NK-92 (cell line): ENCODE data around the gene SCAF11.
"Not testable (repeated sequence)": the region's sequence is repeated elsewhere in the genome, so short reads cannot be mapped to it uniquely, and the experiment has no call there.

Source experiments
- DNase-seq: peaks from one replicate; lab custom pipeline; 2025; ENCODE audit not compliant: unreplicated experiment; lab: John Stamatoyannopoulos, UW

Gene SCAF11, protein sequence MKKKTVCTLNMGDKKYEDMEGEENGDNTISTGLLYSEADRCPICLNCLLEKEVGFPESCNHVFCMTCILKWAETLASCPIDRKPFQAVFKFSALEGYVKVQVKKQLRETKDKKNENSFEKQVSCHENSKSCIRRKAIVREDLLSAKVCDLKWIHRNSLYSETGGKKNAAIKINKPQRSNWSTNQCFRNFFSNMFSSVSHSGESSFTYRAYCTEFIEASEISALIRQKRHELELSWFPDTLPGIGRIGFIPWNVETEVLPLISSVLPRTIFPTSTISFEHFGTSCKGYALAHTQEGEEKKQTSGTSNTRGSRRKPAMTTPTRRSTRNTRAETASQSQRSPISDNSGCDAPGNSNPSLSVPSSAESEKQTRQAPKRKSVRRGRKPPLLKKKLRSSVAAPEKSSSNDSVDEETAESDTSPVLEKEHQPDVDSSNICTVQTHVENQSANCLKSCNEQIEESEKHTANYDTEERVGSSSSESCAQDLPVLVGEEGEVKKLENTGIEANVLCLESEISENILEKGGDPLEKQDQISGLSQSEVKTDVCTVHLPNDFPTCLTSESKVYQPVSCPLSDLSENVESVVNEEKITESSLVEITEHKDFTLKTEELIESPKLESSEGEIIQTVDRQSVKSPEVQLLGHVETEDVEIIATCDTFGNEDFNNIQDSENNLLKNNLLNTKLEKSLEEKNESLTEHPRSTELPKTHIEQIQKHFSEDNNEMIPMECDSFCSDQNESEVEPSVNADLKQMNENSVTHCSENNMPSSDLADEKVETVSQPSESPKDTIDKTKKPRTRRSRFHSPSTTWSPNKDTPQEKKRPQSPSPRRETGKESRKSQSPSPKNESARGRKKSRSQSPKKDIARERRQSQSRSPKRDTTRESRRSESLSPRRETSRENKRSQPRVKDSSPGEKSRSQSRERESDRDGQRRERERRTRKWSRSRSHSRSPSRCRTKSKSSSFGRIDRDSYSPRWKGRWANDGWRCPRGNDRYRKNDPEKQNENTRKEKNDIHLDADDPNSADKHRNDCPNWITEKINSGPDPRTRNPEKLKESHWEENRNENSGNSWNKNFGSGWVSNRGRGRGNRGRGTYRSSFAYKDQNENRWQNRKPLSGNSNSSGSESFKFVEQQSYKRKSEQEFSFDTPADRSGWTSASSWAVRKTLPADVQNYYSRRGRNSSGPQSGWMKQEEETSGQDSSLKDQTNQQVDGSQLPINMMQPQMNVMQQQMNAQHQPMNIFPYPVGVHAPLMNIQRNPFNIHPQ (N-terminal part only)

DNA sequence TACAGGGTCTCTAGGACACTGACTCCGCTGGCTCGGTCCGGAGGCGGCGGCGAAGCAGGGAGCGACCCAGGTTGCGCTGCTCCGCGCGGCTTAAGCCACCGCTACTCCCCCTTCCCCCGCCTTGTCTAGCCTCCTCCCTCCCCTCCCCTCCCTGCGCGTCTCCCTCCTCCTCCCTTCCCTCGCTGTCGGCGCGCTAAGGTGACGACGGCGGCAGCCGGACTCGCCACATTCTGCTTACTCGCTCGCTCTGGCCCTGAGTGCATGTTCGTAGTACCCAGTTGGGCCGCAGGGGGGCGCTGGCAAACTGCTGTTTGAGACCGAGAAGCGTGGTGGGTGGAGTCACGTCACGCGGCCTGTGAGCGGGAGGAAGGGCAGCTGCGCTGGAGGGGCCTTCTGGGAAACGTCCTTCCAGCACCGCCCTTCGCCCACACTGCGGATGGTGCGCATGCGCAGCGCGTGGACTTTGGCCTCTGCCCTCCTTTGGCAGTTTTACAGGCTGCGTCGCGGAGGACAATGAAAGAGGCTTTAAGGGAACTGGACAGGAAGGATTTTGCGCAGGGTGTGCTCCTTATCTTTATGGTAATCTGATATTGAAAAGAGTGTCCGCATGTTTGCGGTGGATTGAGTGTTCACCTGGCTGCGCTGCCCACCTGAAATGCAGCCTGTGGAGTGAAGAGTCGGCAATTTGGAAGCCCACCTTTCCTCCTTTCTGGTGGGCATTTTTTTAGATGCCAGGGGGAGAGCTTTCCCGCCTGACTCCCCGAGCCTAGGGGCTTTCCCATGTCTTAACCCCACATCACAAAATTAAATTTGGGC, at the start of gene SCAF11:
Gene SCAF11, minus strand, starts transcription at position 107 of the 816 bp plus-strand sequence. CDS start 26,407 bp downstream, outside the sequence.
- peak; percentile 99 for DNase-seq

DNA sequence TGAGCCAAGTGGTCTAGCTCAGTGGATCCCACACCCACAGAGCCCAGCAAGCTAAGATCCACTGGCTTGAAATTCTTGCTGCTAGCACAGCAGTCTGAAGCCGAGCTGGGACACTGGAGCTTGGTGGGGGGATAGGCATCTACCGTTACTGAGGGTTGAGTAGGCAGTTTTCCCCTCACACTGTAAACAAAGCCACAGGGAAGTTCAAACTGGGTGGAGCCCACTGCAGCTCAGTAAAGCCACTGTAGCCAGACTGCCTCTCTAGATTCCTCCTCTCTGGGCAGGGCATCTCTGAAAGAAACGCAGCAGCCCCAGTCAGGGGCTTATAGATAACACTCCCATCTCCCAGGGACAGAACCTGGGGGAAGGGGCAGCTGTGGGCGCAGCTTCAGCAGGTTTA, 46.7 kb upstream of the SCAF11 start:
- not testable (repeated sequence) for DNase-seq

DNA sequence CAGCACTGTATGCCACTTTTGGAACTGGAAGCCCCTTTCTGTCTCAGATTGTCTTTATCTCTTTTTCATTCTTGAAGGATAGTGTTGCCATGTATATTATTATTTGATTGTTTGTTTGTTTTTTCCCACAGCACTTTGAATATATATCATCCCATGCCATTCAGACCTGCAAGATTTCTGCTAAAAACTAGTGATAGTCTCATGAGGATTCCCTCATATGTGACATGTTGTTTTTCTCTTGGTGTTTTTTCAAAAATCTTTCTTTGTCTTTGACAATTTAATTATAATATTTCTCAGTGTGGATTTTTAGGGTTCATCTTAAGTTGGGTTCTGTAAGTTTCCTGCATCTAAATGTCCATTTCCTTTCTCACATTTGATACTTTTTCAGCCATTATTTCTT, 36.8 kb upstream of the SCAF11 start:
- no peak for DNase-seq

DNA sequence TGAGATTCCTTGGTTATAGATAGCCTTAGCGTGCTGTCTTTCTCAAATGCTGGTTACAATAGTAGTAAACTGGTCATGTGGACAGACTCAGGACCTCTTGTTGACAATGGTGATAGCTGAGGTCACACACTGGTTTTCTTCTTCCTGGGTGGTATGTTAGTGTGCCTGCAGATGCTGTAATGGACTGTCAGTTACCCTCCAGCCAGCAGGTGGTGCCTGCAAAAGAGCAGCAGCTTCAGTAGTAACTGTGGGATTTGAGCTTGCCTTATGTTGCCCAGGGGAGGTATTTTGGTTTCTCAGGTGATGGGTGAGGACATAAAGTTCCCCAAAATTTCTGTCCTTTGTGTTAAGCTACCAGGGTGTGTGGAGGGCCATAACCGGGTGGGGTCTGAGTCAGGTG, 33.7 kb upstream of the SCAF11 start:
- no peak for DNase-seq

DNA sequence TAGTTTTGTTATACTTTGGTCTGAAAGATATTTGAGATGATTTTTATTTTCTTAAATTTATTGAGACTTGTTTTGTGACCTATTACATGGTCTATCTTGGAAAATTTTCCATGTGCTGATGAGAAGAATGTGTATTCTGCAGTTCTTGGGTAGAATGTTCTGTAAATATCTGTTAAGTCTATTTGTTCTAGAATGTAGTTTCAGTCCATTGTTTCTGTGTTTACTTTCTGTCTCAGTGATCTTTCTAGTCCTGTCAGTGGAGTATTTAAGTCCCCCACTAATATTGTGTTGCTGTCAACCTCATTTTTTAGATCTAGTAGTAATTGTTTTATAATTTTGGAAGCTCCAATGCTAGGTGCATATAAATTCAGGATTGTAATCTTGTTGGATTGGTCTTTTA, 30.4 kb upstream of the SCAF11 start:
- DNase-seq = no peak

DNA sequence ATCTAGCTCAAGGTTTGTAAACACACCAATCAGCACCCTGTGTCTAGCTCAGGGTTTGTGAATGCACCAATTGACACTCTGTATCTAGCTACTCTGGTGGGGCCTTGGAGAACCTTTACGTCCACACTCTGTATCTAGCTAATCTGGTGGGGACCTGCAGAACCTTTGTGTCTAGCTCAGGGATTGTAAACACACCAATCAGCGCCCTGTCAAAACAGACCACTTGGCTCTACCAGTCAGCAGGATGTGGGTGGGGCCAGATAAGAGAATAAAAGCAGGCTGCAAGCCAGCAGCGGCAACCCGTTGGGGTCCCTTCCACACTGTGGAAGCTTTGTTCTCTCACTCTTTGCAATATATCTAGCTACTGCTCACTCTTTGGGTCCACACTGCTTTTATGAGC, 28.3 kb upstream of the SCAF11 start:
- DNase-seq = not testable (repeated sequence)

DNA sequence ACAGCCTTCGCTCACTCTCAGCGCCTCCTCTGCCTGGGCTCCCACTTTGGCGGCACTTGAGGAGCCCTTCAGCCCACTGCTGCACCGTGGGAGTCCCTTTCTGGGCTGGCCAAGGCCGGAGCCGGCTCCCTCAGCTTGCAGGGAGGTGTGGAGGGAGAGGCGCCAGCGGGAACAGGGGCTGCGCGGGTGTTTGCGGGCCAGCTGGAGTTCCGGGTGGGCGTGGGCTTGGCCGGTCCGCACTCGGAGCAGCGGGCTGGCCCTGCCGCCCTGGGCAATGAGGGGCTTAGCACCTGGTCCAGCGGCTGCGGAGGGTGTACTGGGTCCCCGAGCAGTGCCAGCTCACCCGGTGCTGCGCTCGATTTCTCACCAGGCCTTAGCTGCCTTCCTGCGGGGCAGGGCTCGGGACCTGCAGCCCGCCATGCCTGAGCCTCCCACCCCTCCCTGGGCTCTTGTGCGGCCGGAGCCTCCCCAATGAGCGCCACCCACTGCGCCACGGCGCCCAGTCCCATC, 27.5 kb upstream of the SCAF11 start:
- not testable (repeated sequence) for DNase-seq

DNA sequence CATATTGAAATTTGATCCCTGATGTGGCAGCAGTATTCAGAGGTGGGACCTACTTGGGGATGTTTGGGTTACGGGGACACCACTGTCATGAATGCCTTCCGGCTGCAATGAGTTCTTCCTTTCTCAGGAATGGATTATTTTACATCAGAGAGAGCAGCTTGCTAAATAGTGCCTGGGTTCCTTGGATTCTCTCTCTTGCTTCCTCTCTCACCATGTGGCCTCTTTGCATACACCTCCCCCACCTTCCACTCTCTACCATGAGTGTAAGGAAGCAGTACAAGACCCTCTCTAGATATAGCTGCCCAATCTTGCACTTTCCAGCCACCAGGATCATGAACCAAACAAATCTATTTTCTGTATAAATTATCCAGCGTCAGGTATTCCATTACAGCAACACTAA, 15.4 kb upstream of the SCAF11 start:
- no peak for DNase-seq

DNA sequence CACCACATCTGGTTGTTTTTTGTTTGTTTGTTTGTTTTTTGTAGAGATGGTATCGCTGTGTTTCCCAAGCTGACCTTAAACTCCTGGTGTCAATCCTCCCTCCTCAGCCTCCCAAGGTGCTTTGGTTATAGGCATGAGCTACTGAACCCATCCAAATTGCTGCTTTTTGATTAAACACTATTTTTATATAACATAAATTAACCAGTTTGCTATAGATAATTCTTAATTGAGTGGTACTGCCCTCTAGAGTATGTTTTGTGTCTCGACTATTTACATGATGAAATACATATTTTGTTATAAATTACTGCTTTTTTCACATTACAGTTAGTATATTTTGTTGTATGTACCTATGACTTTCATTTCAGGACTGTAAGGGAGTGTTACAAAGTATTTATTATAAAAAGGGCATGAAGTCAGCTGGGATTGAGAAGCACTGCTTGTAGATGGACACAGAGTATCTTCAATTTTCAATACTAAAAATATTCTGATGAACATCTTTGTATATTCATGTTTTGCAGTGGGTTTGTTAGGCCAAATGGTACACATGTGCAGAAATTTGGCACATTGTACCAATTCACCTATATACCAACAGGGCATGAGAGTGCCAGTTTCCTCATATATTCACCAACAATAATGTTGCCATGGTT, 14.9 kb upstream of the SCAF11 start:
- DNase-seq = no peak

DNA sequence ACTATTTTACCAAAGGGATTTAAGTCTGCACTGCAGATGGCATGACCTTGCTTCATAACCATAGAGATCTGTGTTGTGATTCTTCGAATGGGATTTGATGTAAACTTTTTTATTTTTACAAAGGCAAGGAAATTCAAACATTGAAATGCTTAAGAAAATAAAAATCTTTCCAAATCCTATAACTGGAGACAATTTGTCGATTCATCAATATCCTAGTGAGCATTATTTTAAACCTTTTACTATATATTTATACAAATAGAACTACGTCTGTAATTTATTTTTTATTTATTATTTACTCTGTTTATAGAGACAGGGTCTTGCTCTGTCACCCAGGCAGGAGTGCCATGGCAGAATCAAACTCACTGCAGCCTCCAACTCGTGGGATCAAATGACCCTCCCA, 14.3 kb upstream of the SCAF11 start:
- DNase-seq = no peak

DNA sequence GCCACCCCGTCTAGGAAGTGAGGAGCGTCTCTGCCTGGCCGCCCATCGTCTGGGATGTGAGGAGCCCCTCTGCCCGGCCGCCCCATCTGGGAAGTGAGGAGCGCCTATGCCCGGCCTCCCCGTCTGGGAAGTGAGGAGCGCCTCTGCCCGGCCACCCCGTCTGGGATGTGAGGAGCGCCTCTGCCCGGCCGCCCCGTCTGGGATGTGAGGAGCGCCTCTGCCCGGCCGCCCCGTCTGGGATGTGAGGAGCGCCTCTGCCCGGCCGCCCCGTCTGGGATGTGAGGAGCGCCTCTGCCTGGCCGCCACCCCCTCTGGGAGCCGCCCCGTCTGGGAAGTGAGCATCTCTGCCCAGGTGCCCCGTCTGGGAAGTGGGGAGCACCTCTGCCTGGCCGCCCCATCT, 9.7 kb upstream of the SCAF11 start:
- DNase-seq = not testable (repeated sequence)

DNA sequence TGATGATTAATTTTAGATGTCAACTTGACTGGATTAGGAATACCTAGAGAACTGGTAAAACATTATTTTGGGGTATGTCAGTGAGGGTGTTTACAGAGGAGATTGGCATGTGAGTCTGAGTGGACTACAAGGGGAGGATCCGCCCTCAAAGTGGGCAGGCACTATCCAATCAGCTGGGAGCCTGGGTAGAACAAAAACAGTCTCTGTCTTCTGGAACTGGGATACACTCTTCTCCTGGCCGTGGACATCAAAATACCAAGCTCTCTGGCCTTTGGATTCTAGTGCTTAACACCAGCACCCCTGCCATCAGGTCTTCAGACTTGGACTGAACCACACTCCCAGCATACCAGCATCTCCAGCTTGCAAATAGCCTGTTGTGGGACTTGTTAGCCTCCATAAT, 4.4 kb upstream of the SCAF11 start:
- no peak for DNase-seq

DNA sequence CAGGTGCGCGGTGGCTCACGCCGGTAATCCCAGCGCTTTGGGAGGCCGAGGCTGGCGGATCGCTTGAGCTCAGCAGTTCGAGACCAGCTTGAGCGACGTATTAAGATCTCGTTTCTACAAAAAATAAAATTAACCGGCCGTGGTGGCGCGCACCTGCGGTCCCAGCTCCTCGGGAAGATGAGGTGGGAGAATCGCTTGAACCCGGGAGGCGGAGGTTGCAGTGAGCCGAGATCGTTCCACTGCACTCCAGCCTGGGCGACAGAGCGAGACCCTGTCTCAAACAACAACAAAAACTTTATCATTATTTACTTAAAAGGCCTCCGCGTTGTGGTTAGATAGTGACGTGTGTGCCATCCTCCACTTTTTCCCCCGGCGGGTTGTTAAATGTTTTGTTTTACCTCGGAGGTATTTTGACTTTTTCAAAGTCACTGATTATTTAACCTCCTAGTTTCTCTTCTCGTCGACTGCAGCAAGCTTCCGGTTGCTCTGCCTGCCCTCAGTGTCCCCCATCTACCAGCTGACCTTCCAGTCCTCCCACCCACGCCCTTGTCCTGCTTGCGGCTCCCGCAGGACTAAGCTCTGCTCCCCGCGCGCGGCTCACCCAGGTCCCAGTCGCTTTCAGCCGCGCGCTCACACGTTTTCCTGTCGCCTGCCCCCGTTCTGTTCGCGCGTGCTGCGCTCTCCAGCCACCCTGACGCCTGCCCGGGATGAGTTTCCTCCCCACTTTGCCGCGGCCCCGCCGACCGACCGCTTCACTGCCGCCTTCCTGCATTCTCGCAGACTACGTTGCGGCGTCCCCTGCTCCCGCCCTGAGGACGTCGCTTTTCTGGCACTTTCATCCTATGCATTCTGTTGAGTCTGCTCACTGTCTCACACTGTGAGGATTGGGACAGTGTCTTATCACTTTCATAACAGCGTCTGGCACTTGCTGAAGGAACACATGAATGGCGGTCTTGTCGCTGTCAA, 1.2 kb upstream of the SCAF11 start:
- DNase-seq = no peak

DNA sequence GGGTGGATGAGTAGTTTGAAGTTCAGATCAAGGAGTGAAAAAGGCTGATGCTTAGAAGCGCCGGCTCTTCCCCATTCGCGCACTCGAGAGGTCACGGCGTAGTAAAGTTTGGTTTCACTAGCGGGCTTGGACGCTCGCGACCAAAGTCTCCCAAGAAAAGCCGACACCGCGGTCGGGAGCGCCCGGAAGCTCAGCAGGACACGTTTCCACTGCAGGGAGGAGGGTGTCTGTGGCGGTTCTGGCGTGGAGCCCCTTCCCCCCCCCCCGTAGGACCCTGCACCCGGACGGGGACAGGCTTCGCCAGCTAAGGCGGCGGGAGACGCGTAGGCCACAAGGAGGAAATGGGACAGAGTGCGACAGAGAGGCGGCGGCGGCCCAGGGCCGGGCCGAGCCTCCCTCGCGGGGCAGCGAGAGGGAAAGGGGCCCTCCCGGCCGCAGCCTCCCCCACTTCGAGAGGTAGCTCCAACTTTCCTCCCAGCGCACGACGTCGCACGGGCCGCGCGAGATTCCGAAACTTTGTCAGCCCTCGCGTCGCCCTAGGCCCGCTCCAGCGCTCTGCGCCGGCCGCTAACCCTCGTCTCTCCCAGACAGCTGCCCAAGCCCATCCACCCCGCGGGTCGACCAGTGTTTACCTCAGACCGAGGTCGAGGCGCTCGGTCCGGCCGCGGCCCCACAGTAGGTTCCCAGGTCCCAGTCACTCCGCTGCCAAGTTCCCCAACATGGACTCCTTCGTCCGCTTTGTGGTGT, 480 bp downstream of the SCAF11 start:
- DNase-seq = no peak

DNA sequence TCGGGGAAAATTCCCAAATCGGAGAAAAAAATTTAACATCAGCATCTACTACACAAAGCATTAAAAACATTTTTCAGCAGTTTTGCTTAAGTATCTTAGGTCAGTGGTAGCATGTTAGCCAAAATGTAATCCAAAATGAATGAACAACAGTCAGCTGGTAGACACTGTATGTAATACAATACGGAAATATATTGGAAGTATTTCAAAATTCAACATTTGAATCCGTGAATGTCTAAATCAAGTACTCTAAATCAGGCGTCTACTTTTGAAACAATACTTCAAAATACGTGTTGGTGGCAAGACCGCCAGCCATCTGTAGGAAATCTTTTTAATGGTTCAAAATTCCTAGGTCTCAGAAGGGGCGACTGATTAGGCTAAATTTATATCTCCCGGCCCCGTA, 1.1 kb downstream of the SCAF11 start:
- no peak for DNase-seq

DNA sequence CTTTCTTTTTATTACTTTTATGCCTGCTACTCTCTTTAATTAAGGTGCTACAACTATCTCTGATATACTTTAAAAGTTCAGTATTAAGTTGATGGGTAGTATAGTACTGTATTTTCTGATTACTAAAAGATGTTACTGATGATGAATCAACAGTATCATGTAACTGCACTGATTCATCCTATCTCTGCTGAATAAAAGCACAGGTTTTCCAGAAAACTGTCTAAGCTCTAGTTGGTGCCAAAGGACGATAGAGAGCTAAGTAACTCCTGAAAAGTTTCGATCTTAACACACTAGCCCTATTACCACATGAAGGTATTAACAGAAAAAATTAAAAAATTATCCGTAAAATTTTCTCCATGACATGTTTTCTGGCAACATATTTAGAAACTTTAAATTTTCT, 2.1 kb downstream of the SCAF11 start:
- DNase-seq = no peak

DNA sequence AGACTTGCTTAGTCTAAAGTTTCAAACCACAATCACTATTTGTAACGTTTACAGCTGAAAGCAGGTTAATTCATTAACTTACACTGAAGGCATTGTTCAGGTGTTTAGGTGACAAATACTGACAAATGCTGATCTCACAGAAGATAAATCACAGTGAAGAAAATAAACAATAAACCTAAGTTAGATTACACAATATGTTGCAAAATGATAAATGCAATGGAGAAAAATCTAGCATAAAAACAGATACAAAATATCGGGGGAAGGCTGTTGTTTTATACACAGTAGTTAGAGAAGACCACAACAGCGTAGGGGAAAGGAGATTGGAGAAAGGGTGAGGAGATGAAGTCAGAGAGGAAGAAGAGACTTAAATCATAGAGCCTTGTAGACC, 3.0 kb downstream of the SCAF11 start:
- DNase-seq = no peak
